ENCODE data around the gene LRBA.

GRCh38 chr4:150784305-150784704 is 230.8 kb downstream of the LRBA start:
- no peak for TF ChIP-seq CTCF (IDR thresholded peaks at IDR 0.05; ENCODE audit: low read depth, low read length, poor library complexity, severe bottlenecking)
- TF ChIP-seq EZH2phosphoT487 (IDR thresholded peaks at IDR 0.05; ENCODE audit: borderline replicate concordance, low read length), result no peak
